K562 (cell line): ENCODE data around the gene TSTD2. TPM values are rescaled to one million over a fixed set of nuclear protein-coding genes. Genes with fewer than 3 reads are reported as not detected.
A peak's percentile ranks its signal among the peaks of the same experiment; 100 is the strongest.

ENCODE experiments used
- CHD1 ChIP-seq: fragments of 200-600 bp; sonication (generic); IDR thresholded peaks from one replicate; pipeline ENCODE4 v1.6.1; 2012; ENCODE audit warnings: mild to moderate bottlenecking, moderate library complexity, low read length, inconsistent platforms
- ESRRA ChIP-seq: fragments of 450-650 bp; IDR thresholded peaks from 2 replicates; pipeline ENCODE4 v1.6.1; 2014; ENCODE audit warnings: low read depth, mild to moderate bottlenecking, moderate library complexity, borderline replicate concordance
- GATAD2A ChIP-seq: fragments of 450-650 bp; IDR thresholded peaks from 2 replicates; pipeline ENCODE4 v1.6.1; 2017
- NFRKB ChIP-seq: fragments of 450-650 bp; IDR thresholded peaks from 2 replicates; pipeline ENCODE4 v1.6.1; 2016; ENCODE audit warnings: low read depth
- NFXL1 ChIP-seq: fragments of 450-650 bp; formaldehyde crosslinking; IDR thresholded peaks from 2 replicates; pipeline ENCODE4 v1.4.0; 2021; ENCODE audit warnings: mild to moderate bottlenecking
- PHF20 ChIP-seq: fragments of 450-650 bp; IDR thresholded peaks from 2 replicates; pipeline ENCODE4 v1.6.1; 2018; ENCODE audit not compliant: partially characterized antibody
- POLR2H ChIP-seq: IDR thresholded peaks from 2 replicates; pipeline ENCODE4 v1.6.1; 2016; ENCODE audit warnings: missing genetic modification characterization, low read depth, mild to moderate bottlenecking, control low read depth, missing compliant biosample characterization, moderate library complexity
- RHOXF2B ChIP-seq: fragments of 250-450 bp; sonication (Bioruptor Pico); conservative IDR thresholded peaks from 2 replicates; pipeline ENCODE4 v1.5.1; 2021
- TAF9B ChIP-seq: fragments of 450-650 bp; IDR thresholded peaks from 2 replicates; pipeline ENCODE4 v1.6.1; 2018; ENCODE audit warnings: mild to moderate bottlenecking; ENCODE audit not compliant: partially characterized antibody
- TRIM25 ChIP-seq: fragments of 450-650 bp; IDR thresholded peaks from 2 replicates; pipeline ENCODE4 v1.7.0; 2016; ENCODE audit warnings: borderline replicate concordance
- ZKSCAN1 ChIP-seq: fragments of 150-350 bp; IDR thresholded peaks from 2 replicates; pipeline ENCODE4 v1.6.1; 2016; ENCODE audit warnings: low read depth, low read length
- ZNF384 ChIP-seq: IDR thresholded peaks from 2 replicates; pipeline ENCODE4 v1.6.1; 2012; ENCODE audit warnings: low read depth, low read length, improper control_type of control experiment
- polyA plus RNA-seq, 8 experiments: library from polyadenylated mRNA; depleted of rRNA in 4 of 8; stranded (reverse) in 5 of 8; unstranded in 3 of 8; fragments of >200 nt; fragmentation: Nextera tagmentation in 2 of 8; fragmentation: Illumina TruSeq in 1 of 8; extraction: Ambion mirVana in 2 of 8; extraction: Trizol in 1 of 8; gene quantifications; 2 replicates each; pipeline versions ENCODE4 v1.2.1 to v1.2.3, GENCODE V29; 2011 to 2014; ENCODE audit warnings: inconsistent platforms in 1 of 8, missing spikeins in 1 of 8
- total RNA-seq, 7 experiments: library from RNA; depleted of rRNA in 6 of 7; stranded (reverse); fragments of >200 nt in 6 of 7; fragmentation: Illumina TruSeq in 2 of 7; extraction: Trizol in 2 of 7; gene quantifications; 2 replicates each; pipeline versions ENCODE4 v1.2.1 to v1.2.3, GENCODE V29; 2011 to 2021; ENCODE audit warnings: low replicate concordance in 1 of 7
- TF ChIP-seq, protein P1 (sequence below): IDR thresholded peaks from 2 replicates; pipeline ENCODE4 v1.6.1; 2011; ENCODE audit warnings: borderline replicate concordance, low read depth, mild to moderate bottlenecking, moderate library complexity, low read length; ENCODE audit not compliant: insufficient read depth, poor library complexity, severe bottlenecking
- TF ChIP-seq, protein P2 (sequence below), 2 experiments: fragments of 450-650 bp; formaldehyde crosslinking in 1 of 2; IDR thresholded peaks; 2 replicates each; pipeline versions ENCODE4 v1.4.0 to v1.6.1; 2014 to 2020; ENCODE audit warnings: mild to moderate bottlenecking in 2 of 2, borderline replicate concordance in 1 of 2, low read depth in 1 of 2

Gene TSTD2
- total and polyA plus RNA-seq, 9 of the 15 experiments (the other 6 are each of a cell fraction or from before 2014, with no cell fraction given) = 10.1 to 36.7 (median 19.0) TPM

- TF ChIP-seq ZKSCAN1 (no peak), TAF9B (no peak), ESRRA (peak; percentile 33; the same call in 1 of the 2 replicates), NFXL1 (no peak), ZNF384 (peak; percentile 64), CHD1 (no peak), POLR2H (tag) (no peak), RHOXF2B (CRISPR knock-in tag) (0 out of 2 replicates have a peak, but pooled peaks have one; percentile 18), GATAD2A (no peak), TRIM25 (no peak), PHF20 (no peak), NFRKB (no peak)
- TF ChIP-seq, protein P1, sequence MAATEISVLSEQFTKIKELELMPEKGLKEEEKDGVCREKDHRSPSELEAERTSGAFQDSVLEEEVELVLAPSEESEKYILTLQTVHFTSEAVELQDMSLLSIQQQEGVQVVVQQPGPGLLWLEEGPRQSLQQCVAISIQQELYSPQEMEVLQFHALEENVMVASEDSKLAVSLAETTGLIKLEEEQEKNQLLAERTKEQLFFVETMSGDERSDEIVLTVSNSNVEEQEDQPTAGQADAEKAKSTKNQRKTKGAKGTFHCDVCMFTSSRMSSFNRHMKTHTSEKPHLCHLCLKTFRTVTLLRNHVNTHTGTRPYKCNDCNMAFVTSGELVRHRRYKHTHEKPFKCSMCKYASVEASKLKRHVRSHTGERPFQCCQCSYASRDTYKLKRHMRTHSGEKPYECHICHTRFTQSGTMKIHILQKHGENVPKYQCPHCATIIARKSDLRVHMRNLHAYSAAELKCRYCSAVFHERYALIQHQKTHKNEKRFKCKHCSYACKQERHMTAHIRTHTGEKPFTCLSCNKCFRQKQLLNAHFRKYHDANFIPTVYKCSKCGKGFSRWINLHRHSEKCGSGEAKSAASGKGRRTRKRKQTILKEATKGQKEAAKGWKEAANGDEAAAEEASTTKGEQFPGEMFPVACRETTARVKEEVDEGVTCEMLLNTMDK = peak; percentile 18
- TF ChIP-seq, protein P2, sequence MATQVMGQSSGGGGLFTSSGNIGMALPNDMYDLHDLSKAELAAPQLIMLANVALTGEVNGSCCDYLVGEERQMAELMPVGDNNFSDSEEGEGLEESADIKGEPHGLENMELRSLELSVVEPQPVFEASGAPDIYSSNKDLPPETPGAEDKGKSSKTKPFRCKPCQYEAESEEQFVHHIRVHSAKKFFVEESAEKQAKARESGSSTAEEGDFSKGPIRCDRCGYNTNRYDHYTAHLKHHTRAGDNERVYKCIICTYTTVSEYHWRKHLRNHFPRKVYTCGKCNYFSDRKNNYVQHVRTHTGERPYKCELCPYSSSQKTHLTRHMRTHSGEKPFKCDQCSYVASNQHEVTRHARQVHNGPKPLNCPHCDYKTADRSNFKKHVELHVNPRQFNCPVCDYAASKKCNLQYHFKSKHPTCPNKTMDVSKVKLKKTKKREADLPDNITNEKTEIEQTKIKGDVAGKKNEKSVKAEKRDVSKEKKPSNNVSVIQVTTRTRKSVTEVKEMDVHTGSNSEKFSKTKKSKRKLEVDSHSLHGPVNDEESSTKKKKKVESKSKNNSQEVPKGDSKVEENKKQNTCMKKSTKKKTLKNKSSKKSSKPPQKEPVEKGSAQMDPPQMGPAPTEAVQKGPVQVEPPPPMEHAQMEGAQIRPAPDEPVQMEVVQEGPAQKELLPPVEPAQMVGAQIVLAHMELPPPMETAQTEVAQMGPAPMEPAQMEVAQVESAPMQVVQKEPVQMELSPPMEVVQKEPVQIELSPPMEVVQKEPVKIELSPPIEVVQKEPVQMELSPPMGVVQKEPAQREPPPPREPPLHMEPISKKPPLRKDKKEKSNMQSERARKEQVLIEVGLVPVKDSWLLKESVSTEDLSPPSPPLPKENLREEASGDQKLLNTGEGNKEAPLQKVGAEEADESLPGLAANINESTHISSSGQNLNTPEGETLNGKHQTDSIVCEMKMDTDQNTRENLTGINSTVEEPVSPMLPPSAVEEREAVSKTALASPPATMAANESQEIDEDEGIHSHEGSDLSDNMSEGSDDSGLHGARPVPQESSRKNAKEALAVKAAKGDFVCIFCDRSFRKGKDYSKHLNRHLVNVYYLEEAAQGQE (IDR thresholded peaks at IDR 0.05; ENCODE audit: borderline replicate concordance) = peak; percentile 65; the same call in 1 of the 2 replicates
- TF ChIP-seq, protein P2 (CRISPR knock-in tag; IDR thresholded peaks at IDR 0.05; ENCODE audit: low read depth) = no peak
Measured at GRCh38 chr9:97598461-97599288, 34.5 kb downstream of the TSTD2 start (continued).
